Small intestine (tissue), 7 donors: Measurements from ENCODE around the gene OBSCN. TPM values are rescaled to one million over a fixed set of nuclear protein-coding genes. Genes with fewer than 3 reads are reported as not detected.

Experiments
- DNase-seq, 2 donors: peaks; one replicate each; pipeline versions ENCODE4 v3.0.0 to v3.0.0-alpha.2; 2013
- FAIRE-seq: peaks from 2 replicates; lab custom pipeline; 2012; peaks lifted over from hg19 to GRCh38; lab: Jason Lieb, UNC
- H3K27ac ChIP-seq, 3 donors: one replicate each; pipeline ENCODE4 v1.5.1; 2013; ENCODE audit warnings: low read length in 2 of 3, mild to moderate bottlenecking in 2 of 3, control low read depth in 1 of 3, inconsistent platforms in 1 of 3, low read depth in 1 of 3, moderate library complexity in 1 of 3
- H3K27me3 ChIP-seq, 3 donors: one replicate each; pipeline ENCODE4 v1.6.1; 2013; ENCODE audit warnings: low read length in 3 of 3, inconsistent platforms in 1 of 3; ENCODE audit not compliant: control insufficient read depth in 3 of 3, insufficient read depth in 3 of 3
- H3K36me3 ChIP-seq, 3 donors: one replicate each; pipeline ENCODE4 v1.6.1; 2013; ENCODE audit warnings: low read length in 3 of 3, inconsistent platforms in 1 of 3, low read depth in 1 of 3, mild to moderate bottlenecking in 1 of 3, moderate library complexity in 1 of 3; ENCODE audit not compliant: control insufficient read depth in 3 of 3, insufficient read depth in 2 of 3
- H3K4me1 ChIP-seq, 3 donors: one replicate each; pipeline ENCODE4 v1.6.1; 2013; ENCODE audit warnings: low read length in 2 of 3, inconsistent platforms in 1 of 3, low read depth in 1 of 3, mild to moderate bottlenecking in 1 of 3, moderate library complexity in 1 of 3; ENCODE audit not compliant: control insufficient read depth in 3 of 3, insufficient read depth in 2 of 3
- H3K4me3 ChIP-seq, 3 donors: one replicate each; pipeline ENCODE4 v1.5.1; 2013; ENCODE audit warnings: low read length in 3 of 3, control low read depth in 1 of 3, inconsistent platforms in 1 of 3, low read depth in 1 of 3, mild to moderate bottlenecking in 1 of 3, moderate library complexity in 1 of 3
- H3K9me3 ChIP-seq, 2 donors: one replicate each; pipeline ENCODE4 v1.6.1; 2013; ENCODE audit warnings: low read depth in 1 of 2, low read length in 1 of 2; ENCODE audit not compliant: control insufficient read depth in 2 of 2, insufficient read depth in 1 of 2
- WGBS, 3 donors: extraction: QIAGEN DNeasy Blood & Tissue Kit; methylation state at CpG; one replicate each; pipeline ENCODE4 v1.1.7; 2013; 5-methylcytosine and 5-hydroxymethylcytosine counted together
- polyA plus RNA-seq, 4 donors: library from polyadenylated mRNA; stranded (reverse) in 3 of 4; unstranded in 1 of 4; fragments of 200-250 nt in 3 of 4; fragments of 120-200 nt in 1 of 4; gene quantifications; one replicate each; pipeline versions ENCODE4 v1.2.1 to v1.2.3, GENCODE V29; 2013
- donor health status: healthy with polysubstance abuse.
- donor health status: control.
- donor health status: control.
- donor health status: Bipolar disorder and iron deficiency.
- donor health status: healthy.

The OBSCN gene
- polyA plus RNA-seq, 4 donors: 3.6 to 36.2 (median 5.7) TPM

- H3K27me3 ChIP-seq: peaks cover 0 to 16% (median 5%) of the 10 kb centered on the region in 3 donors
- no peak overlapping the region for H3K27ac ChIP-seq
- WGBS, 3 donors: 93 to 98% (median 95%) methylated on average over 5 of the region's 5 CpGs
- no peaks in the 10 kb centered on the region for H3K9me3 ChIP-seq
- H3K36me3 ChIP-seq: peaks cover 0 to 15% (median 2%) of the 10 kb centered on the region in 3 donors
- no peak overlapping the region for H3K4me3 ChIP-seq
- DNase-seq: no peak
- peaks cover 0 to 7% (median 5%) of the 10 kb centered on the region in 3 donors for H3K4me1 ChIP-seq
- FAIRE-seq: no peak
Measured at GRCh38 chr1:228411121-228411520, 203.3 kb downstream of the OBSCN start.

- peaks cover 0 to 22% (median 5%) of the 10 kb centered on the region in 3 donors for H3K27me3 ChIP-seq
- 87 to 90% (median 88%) methylated on average over 9 of the region's 9 CpGs for WGBS, 3 donors
- H3K4me3 ChIP-seq: no peak overlapping the region
- peaks cover 0 to 15% (median 2%) of the 10 kb centered on the region in 3 donors for H3K36me3 ChIP-seq
- DNase-seq (no peak), FAIRE-seq (no peak)
- no peak overlapping the region for H3K27ac ChIP-seq
- H3K4me1 ChIP-seq: peaks cover 0 to 8% (median 7%) of the 10 kb centered on the region in 3 donors
- H3K9me3 ChIP-seq: no peaks in the 10 kb centered on the region
Measured at GRCh38 chr1:228411548-228412430, 203.9 kb downstream of the OBSCN start.

GRCh38 chr1:228413241-228414010 is 205.6 kb downstream of the OBSCN start:
- FAIRE-seq: no peak
- no peak for DNase-seq
- Histone ChIP-seq H3K4me1 (peaks cover 0 to 8% (median 0%) of the 10 kb centered on the region in 3 donors), H3K27me3 (peaks cover 0 to 39% (median 7%) of the 10 kb centered on the region in 3 donors), H3K4me3 (no peak overlapping the region), H3K9me3 (no peaks in the 10 kb centered on the region), H3K36me3 (peaks cover 0 to 12% (median 2%) of the 10 kb centered on the region in 3 donors), H3K27ac (no peak overlapping the region)
- WGBS, 3 donors: 77 to 90% (median 83%) methylated on average over 10 of the region's 10 CpGs

- Histone ChIP-seq H3K27ac (no peak overlapping the region), H3K36me3 (peaks cover 0 to 12% (median 2%) of the 10 kb centered on the region in 3 donors), H3K27me3 (peaks cover 0 to 45% (median 7%) of the 10 kb centered on the region in 3 donors), H3K4me1 (peaks cover 0 to 8% (median 0%) of the 10 kb centered on the region in 3 donors), H3K9me3 (no peaks in the 10 kb centered on the region), H3K4me3 (no peak overlapping the region)
- no peak for FAIRE-seq
- DNase-seq: no peak
- 77 to 85% (median 78%) methylated on average over 25 of the region's 25 CpGs for WGBS, 3 donors
Measured at GRCh38 chr1:228414511-228415211, 206.8 kb downstream of the OBSCN start.

- no peaks in the 10 kb centered on the region for H3K9me3 ChIP-seq
- H3K4me1 ChIP-seq: peaks cover 0 to 8% (median 0%) of the 10 kb centered on the region in 3 donors
- FAIRE-seq (no peak), DNase-seq (no peak)
- H3K4me3 ChIP-seq: no peak overlapping the region
- H3K27ac ChIP-seq: no peak overlapping the region
- H3K36me3 ChIP-seq: peaks cover 0 to 10% (median 2%) of the 10 kb centered on the region in 3 donors
- H3K27me3 ChIP-seq: peaks cover 0 to 45% (median 7%) of the 10 kb centered on the region in 3 donors
- WGBS, 3 donors: 53 to 74% (median 73%) methylated on average over 7 of the region's 7 CpGs
Measured at GRCh38 chr1:228415221-228415620, 207.4 kb downstream of the OBSCN start.

- Histone ChIP-seq H3K27ac (no peak overlapping the region), H3K27me3 (peaks cover 0 to 45% (median 7%) of the 10 kb centered on the region in 3 donors), H3K4me1 (peaks cover 0 to 8% (median 0%) of the 10 kb centered on the region in 3 donors), H3K36me3 (peaks cover 0 to 4% (median 2%) of the 10 kb centered on the region in 3 donors), H3K9me3 (no peaks in the 10 kb centered on the region), H3K4me3 (peak overlapping the region in 2 of 3 donors; percentile 27 to 54)
- DNase-seq: no peak
- no peak for FAIRE-seq
- WGBS, 3 donors: 21 to 34% (median 28%) methylated on average over 23 of the region's 23 CpGs
Measured at GRCh38 chr1:228415853-228416216, 208.0 kb downstream of the OBSCN start.

GRCh38 chr1:228416217-228416933 is 208.5 kb downstream of the OBSCN start, which contains the start of gene TRIM17:
Gene TRIM17, minus strand, starts transcription at chr1:228416861. Its CDS starts 1,789 bp downstream, at chr1:228415072.
- no peaks in the 10 kb centered on the region for H3K9me3 ChIP-seq
- DNase-seq (peak in 1 of 2 donors; percentile 59), FAIRE-seq (no peak)
- H3K27ac ChIP-seq: no peak within 1 kb of the TSS
- no peaks in the 10 kb centered on the region for H3K36me3 ChIP-seq
- WGBS, 3 donors: 1 to 2% (median 1%) methylated on average over 46 to 59 of the region's 59 CpGs
- peaks cover 0 to 8% (median 0%) of the 10 kb centered on the region in 3 donors for H3K4me1 ChIP-seq
- peak within 1 kb of the TSS in 2 of 3 donors; percentile 27 to 54 for H3K4me3 ChIP-seq
- H3K27me3 ChIP-seq: peaks cover 0 to 45% (median 7%) of the 10 kb centered on the region in 3 donors
